ENCODE results near the gene NAV2.

Gene NAV2

DNA sequence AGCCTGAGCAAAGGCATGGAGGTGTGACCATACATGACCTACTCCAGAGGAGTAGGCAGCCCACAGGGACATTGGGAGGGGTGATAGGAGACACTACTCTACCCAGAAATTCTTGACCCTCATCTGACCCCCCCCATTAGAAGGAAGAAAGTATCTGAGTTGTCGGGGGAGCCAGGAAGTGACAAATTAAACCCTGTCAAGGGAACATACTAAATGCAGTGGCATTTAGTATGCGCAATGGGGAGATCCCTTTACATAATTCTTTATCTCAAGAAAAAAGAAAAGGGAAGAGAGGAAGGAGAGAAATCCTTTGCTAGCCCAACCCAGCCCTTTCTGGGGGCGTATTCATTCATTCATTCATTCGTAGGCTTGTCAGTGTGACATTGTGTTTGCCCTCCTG lies 58.8 kb downstream of the NAV2 start:
- TF ChIP-seq, protein P1, sequence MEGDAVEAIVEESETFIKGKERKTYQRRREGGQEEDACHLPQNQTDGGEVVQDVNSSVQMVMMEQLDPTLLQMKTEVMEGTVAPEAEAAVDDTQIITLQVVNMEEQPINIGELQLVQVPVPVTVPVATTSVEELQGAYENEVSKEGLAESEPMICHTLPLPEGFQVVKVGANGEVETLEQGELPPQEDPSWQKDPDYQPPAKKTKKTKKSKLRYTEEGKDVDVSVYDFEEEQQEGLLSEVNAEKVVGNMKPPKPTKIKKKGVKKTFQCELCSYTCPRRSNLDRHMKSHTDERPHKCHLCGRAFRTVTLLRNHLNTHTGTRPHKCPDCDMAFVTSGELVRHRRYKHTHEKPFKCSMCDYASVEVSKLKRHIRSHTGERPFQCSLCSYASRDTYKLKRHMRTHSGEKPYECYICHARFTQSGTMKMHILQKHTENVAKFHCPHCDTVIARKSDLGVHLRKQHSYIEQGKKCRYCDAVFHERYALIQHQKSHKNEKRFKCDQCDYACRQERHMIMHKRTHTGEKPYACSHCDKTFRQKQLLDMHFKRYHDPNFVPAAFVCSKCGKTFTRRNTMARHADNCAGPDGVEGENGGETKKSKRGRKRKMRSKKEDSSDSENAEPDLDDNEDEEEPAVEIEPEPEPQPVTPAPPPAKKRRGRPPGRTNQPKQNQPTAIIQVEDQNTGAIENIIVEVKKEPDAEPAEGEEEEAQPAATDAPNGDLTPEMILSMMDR (IDR thresholded peaks at IDR 0.05; ENCODE audit: control insufficient read depth, extremely low read depth, insufficient read depth): no peak
- H3K4me3 ChIP-seq (ENCODE audit: low read depth, low read length): no peak overlapping the region
- DNase-seq (ENCODE audit: low read depth): no peak

DNA sequence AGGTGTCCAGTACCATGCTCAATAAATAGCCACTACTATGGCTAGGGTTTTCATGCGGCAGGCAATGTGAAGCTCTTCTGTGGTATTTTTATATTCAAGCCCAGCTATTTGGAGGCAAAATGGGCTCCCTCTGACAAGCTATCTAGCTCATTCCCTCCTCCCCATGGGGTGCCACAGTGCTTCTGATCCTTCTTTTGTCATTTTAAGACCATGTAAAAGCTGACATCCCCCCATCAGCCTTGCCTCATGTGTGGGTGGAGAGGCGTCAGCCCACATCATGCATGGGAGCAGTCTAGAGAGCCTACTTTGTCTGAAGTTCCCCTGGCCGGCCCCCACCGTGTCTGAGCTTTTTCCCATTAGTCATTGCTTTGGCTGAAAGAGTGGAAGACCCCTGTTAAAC lies 59.8 kb downstream of the NAV2 start:
- H3K4me3 ChIP-seq (ENCODE audit: low read depth, low read length): no peak overlapping the region
- DNase-seq (ENCODE audit: low read depth): no peak
- TF ChIP-seq, protein P1 (IDR thresholded peaks at IDR 0.05; ENCODE audit: control insufficient read depth, extremely low read depth, insufficient read depth): no peak

DNA sequence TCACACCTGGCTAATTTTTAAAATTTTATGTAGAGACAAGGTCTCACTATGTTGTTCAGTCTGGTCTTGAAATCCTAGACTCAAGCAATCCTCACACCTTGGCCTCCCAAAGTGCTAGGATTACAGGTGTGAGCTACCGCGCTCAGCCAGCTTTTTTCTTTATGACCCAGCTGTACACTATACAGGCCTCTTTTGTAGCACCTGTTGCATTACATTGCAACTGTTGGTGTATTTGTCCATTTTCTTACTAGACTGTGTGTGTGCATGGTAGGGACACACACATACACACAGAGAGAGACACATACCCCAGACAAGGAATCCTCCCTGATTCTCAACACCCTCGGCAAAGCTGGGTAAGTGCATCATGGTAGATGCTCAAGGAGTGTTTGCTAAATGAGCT lies 61.7 kb downstream of the NAV2 start:
- DNase-seq (ENCODE audit: low read depth): no peak
- no peak overlapping the region for H3K4me3 ChIP-seq (ENCODE audit: low read depth, low read length)
- TF ChIP-seq, protein P1 (IDR thresholded peaks at IDR 0.05; ENCODE audit: control insufficient read depth, extremely low read depth, insufficient read depth): no peak

DNA sequence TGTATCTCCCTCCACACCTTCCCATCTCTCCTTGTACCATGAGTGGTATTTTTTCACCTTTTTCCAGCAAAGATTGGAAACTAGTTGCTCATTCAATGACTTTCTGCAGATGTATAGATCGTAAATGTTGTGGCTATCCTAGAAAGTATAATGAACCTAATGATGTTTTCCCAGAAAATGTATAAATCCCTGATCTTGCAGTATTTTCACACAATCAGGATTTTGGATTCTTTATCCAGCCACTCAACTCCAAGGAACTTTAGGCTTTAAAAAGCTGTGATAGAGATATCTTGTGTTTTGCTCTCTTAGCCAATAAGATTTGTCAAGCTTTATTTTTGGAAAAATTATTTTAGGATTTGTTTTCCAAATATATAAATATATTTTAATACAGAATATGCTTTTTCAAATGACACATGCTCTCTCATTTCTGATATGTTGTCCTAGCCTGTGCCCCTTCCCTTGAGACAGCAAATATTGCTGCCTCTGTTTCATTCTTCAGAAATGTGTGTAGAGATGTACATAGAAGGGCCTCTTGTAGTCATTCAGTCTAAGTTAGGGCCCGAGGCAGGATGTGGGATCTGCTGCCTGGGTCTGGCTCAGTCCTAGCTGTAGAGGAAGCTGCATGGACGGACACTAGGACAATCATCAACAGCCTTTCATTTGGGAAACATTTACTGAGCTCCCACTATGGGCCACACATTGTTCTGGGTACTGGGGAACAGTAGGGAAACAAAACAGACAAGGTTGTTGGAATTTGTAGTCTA lies 62.4 kb downstream of the NAV2 start:
- no peak for DNase-seq (ENCODE audit: low read depth)
- TF ChIP-seq, protein P1 (IDR thresholded peaks at IDR 0.05; ENCODE audit: control insufficient read depth, extremely low read depth, insufficient read depth): no peak
- no peak overlapping the region for H3K4me3 ChIP-seq (ENCODE audit: low read depth, low read length)

DNA sequence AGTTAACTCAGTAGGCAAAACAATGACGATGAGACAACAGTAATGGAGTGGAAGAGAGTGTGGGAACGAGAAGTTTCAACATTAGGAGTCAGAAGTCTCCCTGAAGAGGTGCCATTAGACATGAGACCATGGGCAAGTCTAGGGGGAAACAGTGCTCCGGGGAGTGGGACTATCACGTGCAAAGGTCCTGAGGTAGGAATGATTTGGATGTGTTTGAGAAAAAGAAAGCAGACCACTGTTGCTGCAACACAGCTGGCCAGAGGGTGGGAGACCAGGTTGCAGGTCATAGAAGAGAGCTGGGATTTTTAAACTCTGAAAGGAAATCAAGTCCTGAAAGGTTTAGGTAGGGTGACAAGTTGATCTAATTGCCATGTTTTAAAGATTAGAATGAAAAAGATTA lies 63.0 kb downstream of the NAV2 start:
- TF ChIP-seq, protein P1 (IDR thresholded peaks at IDR 0.05; ENCODE audit: control insufficient read depth, extremely low read depth, insufficient read depth): no peak
- DNase-seq (ENCODE audit: low read depth): no peak
- no peak overlapping the region for H3K4me3 ChIP-seq (ENCODE audit: low read depth, low read length)

DNA sequence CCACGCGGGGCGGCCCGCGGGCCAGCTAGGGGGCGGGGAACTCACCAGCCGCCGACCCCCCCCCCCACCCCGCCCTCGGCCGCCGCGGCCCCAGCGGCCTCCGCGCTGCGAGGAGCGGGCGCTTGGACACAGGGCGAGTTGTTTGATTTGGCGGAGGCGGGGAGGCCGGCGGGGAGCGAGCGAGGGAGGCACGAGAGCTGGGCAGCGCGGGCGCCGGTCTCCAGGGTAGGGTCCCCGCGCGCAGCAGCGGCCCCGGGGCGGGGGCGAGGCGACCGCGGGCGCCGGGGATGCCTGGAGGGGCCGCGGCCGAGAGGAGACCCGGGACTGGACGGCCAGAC lies 64.4 kb downstream of the NAV2 start:
- TF ChIP-seq, protein P1 (IDR thresholded peaks at IDR 0.05; ENCODE audit: control insufficient read depth, extremely low read depth, insufficient read depth): no peak
- no peak overlapping the region; the same call in 1 of the 2 replicates for H3K4me3 ChIP-seq (ENCODE audit: low read depth, low read length)
- DNase-seq (ENCODE audit: low read depth): no peak
